ENCODE results near the gene WDR26. TPM values are rescaled to one million over a fixed set of nuclear protein-coding genes. Genes with fewer than 3 reads are reported as not detected.
"Not testable (repeated sequence)": the region's sequence is repeated elsewhere in the genome, so short reads cannot be mapped to it uniquely, and the experiment has no call there.

WDR26 gene
- total RNA-seq, 1 experiment from 2014 or later = 36.4 TPM

DNA sequence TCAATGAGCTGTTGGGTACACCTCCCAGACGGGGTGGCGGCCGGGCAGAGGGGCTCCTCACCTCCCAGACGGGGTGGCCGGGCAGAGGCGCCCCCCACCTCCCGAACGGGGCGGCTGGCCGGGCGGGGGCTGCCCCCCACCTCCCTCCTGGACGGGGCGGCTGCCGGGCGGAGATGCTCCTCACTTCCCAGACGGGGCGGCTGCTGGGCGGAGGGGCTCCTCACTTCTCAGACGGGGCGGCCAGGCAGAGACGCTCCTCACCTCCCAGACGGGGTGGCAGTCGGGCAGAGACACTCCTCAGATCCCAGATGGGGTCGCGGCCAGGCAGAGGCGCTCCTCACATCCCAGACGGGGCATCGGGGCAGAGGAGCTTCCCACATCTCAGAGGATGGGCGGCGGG, 84.9 kb downstream of the WDR26 start:
- DNase-seq (ENCODE audit: low spot score) = not testable (repeated sequence)

DNA sequence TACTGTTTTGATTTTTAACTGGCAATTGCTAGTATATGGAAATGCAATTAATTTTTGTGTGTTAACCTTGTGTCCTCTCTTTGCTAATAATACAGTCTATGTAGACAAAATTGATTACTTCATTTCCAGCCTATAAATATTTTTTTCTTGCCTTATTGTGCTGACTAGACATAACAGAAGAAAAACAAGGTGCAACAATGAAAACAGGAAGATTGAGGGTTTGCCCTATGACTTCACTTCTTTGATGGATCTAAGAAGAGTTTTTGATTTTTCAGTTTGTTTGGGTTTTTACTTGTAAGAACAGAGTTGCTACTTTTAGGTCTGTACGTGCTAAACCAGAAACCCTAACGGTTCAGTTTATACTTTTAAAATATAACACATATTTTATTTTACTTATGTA, 86.5 kb downstream of the WDR26 start:
- no peak for DNase-seq (ENCODE audit: low spot score)

DNA sequence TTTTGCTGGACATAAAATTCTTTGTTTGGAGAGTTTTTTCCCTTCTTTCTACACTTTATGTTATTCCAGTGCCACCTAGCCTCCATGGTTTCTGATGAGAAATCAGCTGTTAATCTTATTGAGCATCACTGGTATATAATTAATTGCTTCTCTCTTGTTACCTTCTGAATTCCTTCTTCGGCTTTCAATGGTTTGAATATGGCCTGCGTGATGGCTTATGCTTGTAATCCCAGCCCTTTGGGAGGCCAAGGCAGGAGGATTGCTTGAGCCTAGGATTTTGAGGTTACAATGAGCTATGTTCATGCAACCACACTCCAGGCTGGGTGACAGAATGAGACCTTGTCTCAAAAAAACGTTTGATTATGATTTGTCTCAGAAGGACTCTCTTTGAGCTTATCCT, 90.9 kb downstream of the WDR26 start:
- DNase-seq (ENCODE audit: low spot score) = peak; percentile 27

DNA sequence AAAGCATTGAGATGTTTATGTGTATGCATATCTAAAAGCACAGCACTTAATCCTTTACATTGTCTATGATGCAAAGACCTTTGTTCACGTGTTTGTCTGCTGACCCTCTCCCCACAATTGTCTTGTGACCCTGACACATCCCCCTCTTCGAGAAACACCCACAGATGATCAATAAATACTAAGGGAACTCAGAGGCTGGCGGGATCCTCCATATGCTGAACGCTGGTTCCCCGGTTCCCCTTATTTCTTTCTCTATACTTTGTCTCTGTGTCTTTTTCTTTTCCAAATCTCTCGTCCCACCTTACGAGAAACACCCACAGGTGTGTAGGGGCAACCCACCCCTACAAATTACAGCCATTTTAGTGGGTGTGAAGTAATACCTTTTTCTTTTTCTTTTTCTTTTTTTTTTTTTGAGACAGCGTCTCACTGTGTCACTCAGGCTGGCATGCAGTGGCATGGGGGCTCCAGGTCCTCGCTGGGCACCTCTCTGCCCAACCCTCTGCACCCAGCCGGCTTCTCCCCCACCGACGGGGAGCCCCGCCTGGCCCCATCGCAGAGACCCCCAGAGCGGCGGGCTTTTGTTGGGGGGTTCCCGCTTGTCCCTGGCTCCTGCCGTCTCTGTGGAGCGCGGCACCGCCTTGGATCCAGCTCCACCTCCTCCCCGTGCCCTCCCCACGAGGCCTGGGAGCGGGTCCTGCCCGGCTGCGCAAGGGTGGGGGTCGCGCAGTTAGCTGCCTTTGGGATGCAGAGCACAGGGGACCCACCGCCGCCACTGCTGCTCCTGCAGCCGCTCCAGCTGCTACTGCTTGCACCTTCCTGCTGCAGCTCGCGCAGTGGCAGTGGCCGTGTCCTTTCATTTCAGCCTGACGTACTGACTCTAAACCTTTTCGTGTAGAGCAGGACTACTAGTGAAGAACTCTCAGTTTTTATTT, 93.9 kb downstream of the WDR26 start:
- DNase-seq (ENCODE audit: low spot score) = not testable (repeated sequence)

DNA sequence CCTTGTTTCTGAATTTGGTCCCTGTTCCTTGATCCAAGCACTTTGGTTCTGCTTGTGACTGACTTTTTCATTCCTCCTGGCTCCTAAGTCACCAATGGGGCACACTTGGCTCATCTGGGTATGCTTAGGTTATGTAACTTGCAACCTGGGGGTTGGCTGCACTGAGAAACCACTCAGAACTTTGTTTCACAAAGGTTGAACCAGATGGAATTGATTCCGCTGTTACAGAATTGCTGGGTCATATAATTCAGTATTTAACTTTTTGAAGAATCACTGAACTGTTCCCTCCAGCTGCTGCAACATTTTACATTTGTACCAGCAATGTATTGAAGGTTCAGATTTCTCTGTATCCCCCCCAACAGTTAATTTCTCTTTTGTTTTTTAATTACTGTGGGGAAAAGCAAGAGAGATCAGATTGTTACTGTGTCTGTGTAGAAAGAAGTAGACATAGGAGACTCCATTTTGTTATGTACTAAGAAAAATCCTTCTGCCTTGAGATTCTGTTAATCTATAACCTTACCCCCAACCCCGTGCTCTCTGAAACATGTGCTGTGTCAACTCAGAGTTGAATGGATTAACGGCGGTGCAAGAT, 95.1 kb downstream of the WDR26 start:
- DNase-seq (ENCODE audit: low spot score) = no peak

DNA sequence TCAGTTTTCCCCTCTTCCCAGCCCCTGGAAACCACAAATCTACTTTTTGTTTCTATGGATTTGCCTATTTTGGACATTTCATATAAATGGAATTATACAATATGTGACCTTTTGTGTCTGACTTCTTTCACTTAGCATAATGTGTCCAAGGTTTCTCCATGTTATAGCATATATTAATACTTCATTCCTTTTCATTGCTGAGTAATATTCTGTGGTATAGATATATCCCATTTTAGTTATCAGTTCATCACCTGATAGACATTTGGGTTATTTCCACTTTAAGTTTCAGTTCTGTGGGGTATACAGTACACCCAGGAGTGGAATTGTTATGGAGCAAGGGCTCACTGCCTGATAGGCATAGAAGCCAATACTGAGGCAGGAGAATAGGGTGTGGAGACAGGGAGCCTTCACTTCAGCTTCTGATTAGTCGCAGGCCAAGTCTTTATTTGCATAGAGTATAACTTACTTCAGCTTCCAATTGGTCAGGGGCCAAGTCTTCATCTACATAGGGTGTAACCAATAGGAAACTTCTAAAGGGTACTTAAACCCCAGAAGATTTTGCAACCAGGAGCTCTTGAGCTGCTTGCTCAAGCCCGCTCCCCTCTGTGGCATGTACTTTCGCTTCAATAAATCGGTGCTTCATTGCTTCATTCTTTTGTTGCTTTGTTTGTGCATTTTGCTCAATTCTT, 96.3 kb downstream of the WDR26 start:
- DNase-seq (ENCODE audit: low spot score) = no peak

Other genes starting within 250 kb of the WDR26 start
- 45.0 and 74.6 TPM in 2 replicates for gene NVL, start 104.6 kb downstream of the WDR26 start, total RNA-seq (2014; rRNA removed; shearing (Covaris generic))
- gene CNIH4, start 77.9 kb downstream of the WDR26 start, total RNA-seq (2014; rRNA removed; shearing (Covaris generic)) = 120 TPM in 2 replicates
- gene CNIH3, start 181.5 kb upstream of the WDR26 start, total RNA-seq (2014; rRNA removed; shearing (Covaris generic)) = 12.8 and 15.4 TPM in 2 replicates

Measured in A172 (cell line).